ENCODE results near the gene ARFGAP3.

DNA sequence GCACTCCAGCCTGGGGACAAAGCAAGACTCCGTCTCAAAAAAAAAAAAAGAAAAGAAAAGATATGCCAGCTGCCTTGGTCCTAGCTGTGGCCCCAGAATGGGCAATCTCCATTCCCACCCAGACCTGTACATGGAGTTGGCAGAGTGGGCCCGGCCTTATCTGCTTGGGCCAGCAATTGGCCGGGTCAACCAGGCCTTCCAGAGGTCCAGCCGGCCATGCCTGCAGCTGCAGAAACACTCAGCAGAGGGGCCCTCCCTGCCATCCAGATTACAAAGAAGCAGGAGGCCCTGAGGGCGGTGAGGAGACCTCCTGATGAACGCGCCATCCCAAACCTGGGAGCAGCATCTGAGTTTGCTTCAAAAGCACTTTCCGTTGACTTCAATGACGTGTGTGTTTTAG, 26.9 kb upstream of the ARFGAP3 start:
- TF ChIP-seq, protein P1, sequence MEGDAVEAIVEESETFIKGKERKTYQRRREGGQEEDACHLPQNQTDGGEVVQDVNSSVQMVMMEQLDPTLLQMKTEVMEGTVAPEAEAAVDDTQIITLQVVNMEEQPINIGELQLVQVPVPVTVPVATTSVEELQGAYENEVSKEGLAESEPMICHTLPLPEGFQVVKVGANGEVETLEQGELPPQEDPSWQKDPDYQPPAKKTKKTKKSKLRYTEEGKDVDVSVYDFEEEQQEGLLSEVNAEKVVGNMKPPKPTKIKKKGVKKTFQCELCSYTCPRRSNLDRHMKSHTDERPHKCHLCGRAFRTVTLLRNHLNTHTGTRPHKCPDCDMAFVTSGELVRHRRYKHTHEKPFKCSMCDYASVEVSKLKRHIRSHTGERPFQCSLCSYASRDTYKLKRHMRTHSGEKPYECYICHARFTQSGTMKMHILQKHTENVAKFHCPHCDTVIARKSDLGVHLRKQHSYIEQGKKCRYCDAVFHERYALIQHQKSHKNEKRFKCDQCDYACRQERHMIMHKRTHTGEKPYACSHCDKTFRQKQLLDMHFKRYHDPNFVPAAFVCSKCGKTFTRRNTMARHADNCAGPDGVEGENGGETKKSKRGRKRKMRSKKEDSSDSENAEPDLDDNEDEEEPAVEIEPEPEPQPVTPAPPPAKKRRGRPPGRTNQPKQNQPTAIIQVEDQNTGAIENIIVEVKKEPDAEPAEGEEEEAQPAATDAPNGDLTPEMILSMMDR (IDR thresholded peaks at IDR 0.05 in 4 of 5, conservative IDR thresholded peaks at IDR 0.05 in 1 of 5) = no peak
- TF ChIP-seq POLR2A (IDR thresholded peaks at IDR 0.05) = no peak
